ENCODE data around the gene UBTD2.

- TF ChIP-seq CTCF (IDR thresholded peaks at IDR 0.05; ENCODE audit: low read length) (no peak), EZH2 (optimal IDR thresholded peaks at IDR 0.05; ENCODE audit: low read depth, low read length) (no peak), EZH2phosphoT487 (IDR thresholded peaks at IDR 0.05; ENCODE audit: low read length) (no peak)
Measured at GRCh38 chr5:172235827-172236736, 47.5 kb downstream of the UBTD2 start.

Data from MM.1S (cell line).